Neutrophil (primary cell): ENCODE measurements around the gene FAM168B.
"Not testable (repeated sequence)": the region's sequence is repeated elsewhere in the genome, so short reads cannot be mapped to it uniquely, and the experiment has no call there.

Experiments
- H3K27ac ChIP-seq: fragments of 200-600 bp; sonication (generic); 2 replicates; pipeline ENCODE4 v1.5.1; 2016; ENCODE audit warnings: mild to moderate bottlenecking, moderate library complexity
- H3K27me3 ChIP-seq: fragments of 200-600 bp; sonication (generic); 2 replicates; pipeline ENCODE4 v1.6.0; 2016; ENCODE audit warnings: mild to moderate bottlenecking
- H3K36me3 ChIP-seq: fragments of 200-600 bp; sonication (generic); 2 replicates; pipeline ENCODE4 v1.5.1; 2017
- H3K4me1 ChIP-seq, 2 experiments: fragments of 200-600 bp in 1 of 2; sonication (generic) in 1 of 2; 1 replicate in 1 of 2; 2 replicates in 1 of 2; pipeline versions ENCODE4 v1.5.1 to v1.6.1; 2013 to 2016; ENCODE audit warnings: low read depth in 1 of 2, low read length in 1 of 2, mild to moderate bottlenecking in 1 of 2, moderate library complexity in 1 of 2; ENCODE audit not compliant: control insufficient read depth in 1 of 2, insufficient read depth in 1 of 2
- H3K4me3 ChIP-seq, 2 experiments: fragments of 200-600 bp in 1 of 2; sonication (generic) in 1 of 2; 1 replicate in 1 of 2; 2 replicates in 1 of 2; pipeline ENCODE4 v1.5.1; 2013 to 2016; ENCODE audit warnings: low read depth in 1 of 2, low read length in 1 of 2, mild to moderate bottlenecking in 1 of 2, moderate library complexity in 1 of 2
- H3K9me3 ChIP-seq: fragments of 200-600 bp; sonication (generic); 2 replicates; pipeline ENCODE4 v1.5.1; 2016
- TF ChIP-seq, protein P1 (sequence below): fragments of 200-600 bp; sonication (generic); IDR thresholded peaks from 2 replicates; pipeline ENCODE4 v1.5.1; 2016; ENCODE audit warnings: antibody characterized with exemption

FAM168B gene

DNA sequence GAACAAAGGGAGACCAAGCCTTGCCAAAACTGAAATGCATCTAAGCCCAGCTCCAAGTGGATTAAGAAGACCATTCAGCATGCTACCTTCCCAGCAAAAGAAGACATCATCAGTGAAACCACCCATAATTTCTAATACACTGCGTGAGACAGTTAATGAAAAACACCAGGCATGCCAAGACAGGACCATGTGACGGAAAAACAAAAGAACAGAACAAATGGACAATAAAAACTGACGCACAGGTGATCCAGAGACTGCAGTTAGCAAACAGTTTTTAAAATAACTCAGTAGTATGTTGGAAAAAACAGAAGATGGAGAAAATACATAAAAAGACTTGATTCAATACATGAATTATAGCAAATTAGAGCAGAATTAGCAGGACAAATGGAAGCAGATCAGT is 15.3 kb downstream of the FAM168B start:
- Histone ChIP-seq H3K9me3 (no peaks in the 10 kb centered on the region), H3K4me3 (no peak overlapping the region), H3K27me3 (no peaks in the 10 kb centered on the region), H3K36me3 (peaks cover 90% of the 10 kb centered on the region), H3K4me1 (no peaks in the 10 kb centered on the region), H3K27ac (no peak overlapping the region)
- TF ChIP-seq, protein P1, sequence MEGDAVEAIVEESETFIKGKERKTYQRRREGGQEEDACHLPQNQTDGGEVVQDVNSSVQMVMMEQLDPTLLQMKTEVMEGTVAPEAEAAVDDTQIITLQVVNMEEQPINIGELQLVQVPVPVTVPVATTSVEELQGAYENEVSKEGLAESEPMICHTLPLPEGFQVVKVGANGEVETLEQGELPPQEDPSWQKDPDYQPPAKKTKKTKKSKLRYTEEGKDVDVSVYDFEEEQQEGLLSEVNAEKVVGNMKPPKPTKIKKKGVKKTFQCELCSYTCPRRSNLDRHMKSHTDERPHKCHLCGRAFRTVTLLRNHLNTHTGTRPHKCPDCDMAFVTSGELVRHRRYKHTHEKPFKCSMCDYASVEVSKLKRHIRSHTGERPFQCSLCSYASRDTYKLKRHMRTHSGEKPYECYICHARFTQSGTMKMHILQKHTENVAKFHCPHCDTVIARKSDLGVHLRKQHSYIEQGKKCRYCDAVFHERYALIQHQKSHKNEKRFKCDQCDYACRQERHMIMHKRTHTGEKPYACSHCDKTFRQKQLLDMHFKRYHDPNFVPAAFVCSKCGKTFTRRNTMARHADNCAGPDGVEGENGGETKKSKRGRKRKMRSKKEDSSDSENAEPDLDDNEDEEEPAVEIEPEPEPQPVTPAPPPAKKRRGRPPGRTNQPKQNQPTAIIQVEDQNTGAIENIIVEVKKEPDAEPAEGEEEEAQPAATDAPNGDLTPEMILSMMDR: no peak

DNA sequence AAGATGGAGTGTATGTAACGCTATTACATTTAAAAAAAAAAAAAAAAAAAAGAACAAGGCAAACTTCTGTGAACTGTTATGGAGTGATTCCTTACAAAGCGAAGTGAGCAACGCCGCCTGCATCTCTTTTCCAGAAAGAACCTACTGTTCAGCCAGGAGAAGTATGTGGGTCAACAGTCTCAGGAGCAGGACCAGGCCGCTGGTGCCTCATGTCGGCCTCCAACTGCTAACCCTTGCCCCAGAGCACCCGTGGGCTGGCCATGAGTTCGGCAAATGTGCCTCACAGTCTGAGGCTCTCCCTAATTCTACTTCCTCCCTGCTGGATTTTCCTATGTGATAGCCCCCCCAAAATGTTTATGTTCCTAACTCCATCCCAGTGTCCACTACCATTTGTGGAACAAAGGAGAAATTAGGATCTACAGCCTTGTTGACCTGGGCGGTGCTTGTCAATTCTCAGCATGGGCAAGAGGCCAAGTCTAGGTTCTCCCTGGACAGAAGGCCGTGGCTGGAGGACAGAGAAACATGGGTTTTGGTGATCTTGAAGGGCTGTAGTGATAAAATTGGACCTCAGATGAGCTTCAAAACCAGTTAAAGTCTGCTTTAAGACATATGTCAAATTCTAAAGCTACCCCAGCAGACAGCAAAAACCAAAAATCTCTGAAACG is 15.9 kb downstream of the FAM168B start:
- TF ChIP-seq, protein P1: no peak
- Histone ChIP-seq H3K4me1 (no peaks in the 10 kb centered on the region), H3K27ac (no peak overlapping the region), H3K9me3 (no peaks in the 10 kb centered on the region), H3K27me3 (no peaks in the 10 kb centered on the region), H3K36me3 (peaks cover 91% of the 10 kb centered on the region), H3K4me3 (no peak overlapping the region)

DNA sequence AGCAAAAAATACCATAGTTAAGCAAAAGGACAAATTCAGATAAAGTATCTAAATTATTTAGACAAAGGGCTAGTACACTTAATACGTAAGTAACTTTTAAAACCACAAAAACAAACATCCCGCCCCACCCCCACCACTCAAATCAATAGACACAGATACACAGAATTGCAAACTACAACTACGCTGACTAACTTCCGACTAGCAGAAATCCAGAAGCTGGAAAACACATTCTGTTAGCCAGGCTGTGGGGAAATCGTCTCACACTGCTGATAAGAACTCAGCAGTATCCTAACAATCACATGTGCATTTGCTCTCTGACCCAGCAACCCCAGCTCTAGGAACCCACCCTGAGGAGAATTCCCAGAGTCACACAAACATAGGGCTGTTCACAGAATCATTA is 16.6 kb downstream of the FAM168B start:
- Histone ChIP-seq H3K4me3 (no peak overlapping the region), H3K27ac (no peak overlapping the region), H3K36me3 (peaks cover 91% of the 10 kb centered on the region), H3K9me3 (no peaks in the 10 kb centered on the region), H3K4me1 (no peaks in the 10 kb centered on the region), H3K27me3 (no peaks in the 10 kb centered on the region)
- TF ChIP-seq, protein P1: no peak

DNA sequence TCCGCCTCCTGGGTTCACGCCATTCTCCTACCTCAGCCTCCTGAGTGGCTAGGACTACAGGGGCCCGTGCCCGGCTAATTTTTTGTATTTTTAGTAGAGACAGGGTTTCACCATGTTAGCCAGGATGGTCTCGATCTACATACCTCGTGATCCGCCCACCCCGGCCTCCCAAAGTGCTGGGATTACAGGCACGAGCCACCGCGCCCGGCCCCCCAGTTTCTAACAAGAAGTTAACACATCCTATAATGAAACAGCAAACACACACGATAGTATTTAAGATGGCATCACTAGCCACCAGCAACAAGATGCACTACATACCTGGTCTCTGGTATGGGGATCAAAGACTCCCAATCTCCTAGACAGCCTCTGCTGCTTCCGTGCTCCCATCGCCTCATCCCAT is 17.7 kb downstream of the FAM168B start:
- H3K4me3 ChIP-seq, H3K4me1 ChIP-seq, H3K27ac ChIP-seq, H3K27me3 ChIP-seq, H3K9me3 ChIP-seq: not testable (repeated sequence)
- peaks cover 91% of the 10 kb centered on the region for H3K36me3 ChIP-seq

DNA sequence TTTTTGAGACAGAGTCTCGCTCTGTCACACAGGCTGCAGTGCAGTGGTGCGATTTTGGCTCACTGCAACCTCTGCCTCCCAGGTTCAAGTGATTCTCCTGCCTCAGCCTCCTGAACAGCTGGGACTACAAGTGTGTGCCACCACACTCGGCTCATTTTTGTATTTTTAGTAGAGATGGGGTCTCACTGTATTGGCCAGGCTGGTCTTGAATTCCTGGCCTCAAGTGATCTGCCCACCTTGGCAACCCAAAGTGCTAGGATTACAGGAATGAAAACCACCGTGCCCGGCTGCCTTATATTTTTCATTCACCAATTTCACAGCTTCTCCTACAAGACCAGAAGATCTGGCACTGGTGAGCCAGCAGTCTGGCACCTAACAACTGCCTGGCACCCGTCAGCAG is 25.1 kb downstream of the FAM168B start:
- not testable (repeated sequence) for H3K4me1 ChIP-seq, H3K9me3 ChIP-seq, H3K4me3 ChIP-seq, H3K27me3 ChIP-seq, H3K27ac ChIP-seq
- H3K36me3 ChIP-seq: peaks cover 67% of the 10 kb centered on the region

DNA sequence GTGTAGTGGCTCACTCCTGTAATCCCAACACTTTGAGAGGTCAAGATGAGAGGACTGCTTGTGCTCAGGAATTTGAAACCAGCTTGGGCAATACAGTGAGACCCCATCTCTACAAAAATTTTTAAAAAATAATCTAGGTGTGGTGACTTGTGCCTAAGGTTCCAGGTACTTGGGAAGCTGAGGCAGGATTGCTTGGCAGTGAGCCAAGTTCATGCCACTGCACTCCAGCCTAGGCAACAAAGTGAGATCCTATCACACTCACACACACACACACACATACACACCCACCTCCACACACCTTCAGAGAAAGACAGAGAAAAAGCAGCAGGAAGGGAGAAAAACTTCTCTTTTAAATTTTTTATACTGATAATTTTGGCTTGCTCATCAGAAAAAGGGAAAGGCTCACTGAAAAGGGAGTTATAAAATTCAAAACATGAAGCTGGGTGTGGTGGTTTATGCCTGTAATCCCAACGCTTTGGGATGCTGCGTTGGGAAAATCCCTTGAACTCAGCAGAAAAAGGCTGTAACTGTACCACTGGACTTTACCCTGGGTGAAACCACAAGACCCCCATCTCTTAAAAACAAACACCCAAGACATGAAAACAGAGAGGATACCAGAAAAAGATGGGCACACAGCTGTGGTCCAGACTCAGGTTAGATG is 25.7 kb downstream of the FAM168B start:
- Histone ChIP-seq H3K27me3 (no peaks in the 10 kb centered on the region), H3K4me3 (no peak overlapping the region), H3K27ac (no peak overlapping the region), H3K36me3 (peaks cover 65% of the 10 kb centered on the region), H3K9me3 (no peaks in the 10 kb centered on the region), H3K4me1 (no peaks in the 10 kb centered on the region)
- TF ChIP-seq, protein P1: no peak
